GM18861 (cell line): ENCODE measurements around the gene GPR55.
"Not testable (repeated sequence)": the region's sequence is repeated elsewhere in the genome, so short reads cannot be mapped to it uniquely, and the experiment has no call there.

Source experiments
- ATAC-seq: cut with Tn5 transposase; IDR thresholded peaks from one replicate; pipeline ENCODE4 v1.9.1; 2021; ENCODE audit not compliant: unreplicated experiment

Gene GPR55

DNA sequence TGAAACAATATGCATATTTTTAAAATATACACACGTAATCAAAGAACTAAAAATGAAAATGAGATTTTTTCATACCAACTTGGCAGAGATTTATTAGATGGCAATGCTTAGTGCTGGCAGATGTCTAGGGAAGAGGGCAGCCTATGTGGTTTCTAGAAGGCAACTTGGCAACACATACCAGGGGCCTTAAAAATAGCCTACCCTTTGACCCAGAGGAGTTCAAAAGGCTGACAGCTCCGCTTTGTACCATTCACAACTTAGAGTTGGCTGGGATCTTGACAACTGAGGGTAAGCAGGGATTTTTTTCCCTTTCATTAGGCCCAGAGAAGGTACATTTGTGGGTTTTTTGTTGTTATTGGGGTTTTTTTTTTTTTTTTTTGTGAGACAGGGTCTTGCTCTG lies 26.4 kb upstream of the GPR55 start:
- no peak for ATAC-seq

DNA sequence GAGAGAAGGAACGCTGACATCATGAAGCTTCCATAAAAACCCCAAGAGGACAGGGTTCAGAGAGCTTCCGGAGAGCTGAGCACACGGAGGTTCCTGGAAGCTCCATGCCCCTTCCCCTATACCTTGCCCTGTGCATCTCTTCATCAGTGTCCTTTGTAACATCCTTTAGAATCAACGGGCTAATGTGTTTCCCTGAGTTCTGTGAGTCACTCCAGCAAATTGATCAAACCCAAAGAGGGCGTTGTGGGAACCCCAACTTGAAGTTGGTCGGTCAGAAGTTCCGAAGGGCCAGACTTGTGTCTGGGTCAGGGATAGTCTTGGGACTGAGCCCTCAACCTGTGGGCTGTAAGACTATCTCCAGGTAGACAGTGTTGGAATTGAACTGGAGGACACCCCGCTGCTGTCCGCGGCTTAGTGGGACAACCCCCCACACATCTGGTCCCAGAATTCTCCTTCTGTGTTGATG lies 25.9 kb upstream of the GPR55 start:
- ATAC-seq, result no peak

DNA sequence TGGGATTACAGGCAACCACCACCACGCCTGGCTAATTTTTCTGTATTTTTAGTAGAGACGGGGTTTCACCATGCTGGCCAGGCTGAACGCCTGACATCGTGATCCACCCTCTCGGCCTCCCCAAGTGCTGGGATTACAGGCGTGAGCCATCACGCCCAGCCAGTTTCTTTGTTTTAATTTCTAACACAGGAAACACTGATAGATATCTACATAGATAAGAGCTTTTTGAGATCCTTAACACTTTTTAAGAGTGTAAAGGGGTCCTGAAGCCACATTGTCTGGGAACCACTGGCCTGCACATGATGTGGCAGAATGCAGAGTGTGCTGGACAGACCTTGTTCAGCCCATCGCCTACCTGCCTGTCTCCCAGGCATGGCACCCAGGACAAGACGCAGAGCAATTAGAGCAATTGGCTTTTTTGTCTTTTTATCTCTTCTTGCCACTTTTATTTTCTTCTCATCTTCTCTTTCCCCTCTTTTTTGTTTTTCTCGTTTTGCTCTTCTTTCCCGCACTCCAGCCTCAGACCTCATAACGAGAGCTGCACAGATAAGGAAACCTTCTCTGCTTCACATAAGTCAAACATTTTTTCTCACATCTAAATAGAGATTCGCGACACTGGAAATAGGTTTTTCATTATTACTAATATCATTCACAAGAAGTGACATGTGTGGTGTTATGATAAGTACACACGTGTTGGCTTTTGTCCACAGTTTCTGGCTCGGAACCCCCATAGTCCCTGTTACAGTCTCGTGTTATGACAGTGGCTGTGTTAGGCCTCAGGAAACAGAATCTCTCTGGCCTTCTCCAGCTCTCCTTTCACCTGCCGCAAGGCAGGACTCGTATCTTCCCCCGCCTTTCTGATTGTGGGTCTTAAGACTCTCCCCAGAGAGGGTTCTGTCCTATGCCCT lies 25.2 kb upstream of the GPR55 start:
- peak; percentile 47 for ATAC-seq

- ATAC-seq, result no peak
Measured at GRCh38 chr2:230947908-230948365, 22.9 kb upstream of the GPR55 start.

- no peak for ATAC-seq
Measured at GRCh38 chr2:230947235-230947576, 22.2 kb upstream of the GPR55 start.

DNA sequence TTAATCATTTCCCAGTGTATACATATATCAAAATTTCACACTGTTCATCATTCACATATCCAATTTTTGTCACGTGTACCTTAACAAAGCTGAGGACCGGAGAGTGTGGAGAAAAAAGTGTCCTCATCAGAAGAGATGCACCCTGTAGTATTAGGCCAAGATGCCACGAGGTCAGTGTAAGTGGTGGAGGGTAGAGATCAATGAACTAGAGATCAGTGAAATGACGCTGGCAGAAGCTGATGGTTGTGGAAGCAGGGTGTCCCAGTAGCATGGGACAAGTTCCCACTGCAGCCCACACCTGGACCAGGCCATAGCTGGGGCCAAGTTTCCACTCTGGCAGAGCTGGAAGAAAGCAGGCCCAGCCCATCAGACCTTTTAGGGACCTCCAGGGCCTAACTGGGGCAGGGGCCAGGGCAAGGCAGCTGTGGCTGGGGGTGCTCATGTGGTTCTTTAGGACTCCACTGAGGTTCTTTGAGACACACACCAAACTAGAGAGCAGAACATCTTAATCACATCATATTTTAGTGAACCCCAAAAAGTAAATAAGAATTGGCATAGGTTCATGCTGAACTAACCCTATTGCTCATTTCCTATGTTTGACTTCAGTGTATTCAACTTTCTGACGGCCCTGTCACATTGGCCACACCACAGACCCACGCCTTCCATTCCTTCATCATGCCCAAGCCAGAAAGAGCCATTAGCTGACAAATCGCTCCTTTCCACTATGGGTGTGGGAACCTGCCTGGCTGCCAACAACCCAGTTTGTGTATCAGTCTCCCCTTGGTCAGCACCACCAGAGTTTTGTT lies 21.6 kb upstream of the GPR55 start:
- no peak for ATAC-seq

DNA sequence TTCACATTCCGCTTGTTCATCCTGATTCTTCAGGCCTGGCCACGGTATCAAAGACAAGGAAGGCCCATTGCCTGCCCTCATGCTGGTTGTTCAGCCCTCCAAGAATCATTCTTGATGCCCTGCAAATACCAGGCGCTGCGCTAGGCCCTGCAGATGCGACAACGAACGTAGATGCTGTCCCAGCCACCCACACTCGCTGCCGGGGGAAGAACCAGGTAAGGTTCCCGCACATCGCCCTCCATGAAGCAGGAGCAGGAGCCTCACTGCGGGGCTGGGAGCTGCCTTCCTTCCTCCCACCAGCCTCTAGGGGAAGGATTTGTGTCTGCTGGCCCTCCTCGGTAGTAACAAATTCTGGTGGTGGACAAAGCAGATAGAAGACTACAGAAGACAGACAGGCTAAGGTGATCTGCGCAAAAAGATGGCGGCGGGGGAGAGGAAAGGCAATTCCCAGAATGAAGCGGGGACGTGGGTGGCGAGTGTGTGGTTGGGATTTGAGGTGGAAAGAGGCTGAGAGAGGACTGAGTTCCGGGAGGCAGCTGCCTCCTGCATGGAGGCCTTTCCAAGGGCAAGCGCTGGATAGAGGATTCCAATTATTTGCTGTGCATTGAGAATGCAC lies 19.8 kb upstream of the GPR55 start:
- ATAC-seq, result no peak

DNA sequence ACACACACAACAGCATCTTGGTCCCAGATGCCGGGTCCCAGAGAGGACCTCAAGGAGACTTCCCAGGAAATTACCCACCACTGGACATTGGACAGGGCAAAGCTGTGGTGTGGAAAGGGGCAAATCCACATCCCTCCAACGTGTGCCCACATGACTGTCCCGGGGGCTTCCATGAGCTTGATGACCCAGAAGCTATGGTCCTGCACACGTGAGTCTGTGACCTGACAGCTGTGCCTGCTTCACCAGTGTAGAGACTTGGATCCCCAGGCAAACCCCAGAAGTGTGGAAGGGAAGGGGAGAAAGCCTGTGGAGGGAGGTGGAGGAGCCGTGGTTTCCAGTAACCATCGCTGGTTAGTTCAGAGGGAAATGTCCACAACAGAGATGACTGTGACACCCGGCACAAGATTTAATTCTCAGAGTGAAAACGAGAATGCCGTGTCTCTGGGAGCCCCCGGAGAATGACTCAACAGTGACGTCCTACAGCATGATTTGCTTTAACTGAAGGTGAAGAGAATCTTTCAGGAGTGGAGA lies 19.1 kb upstream of the GPR55 start:
- ATAC-seq, result peak; percentile 42

- ATAC-seq, result peak; percentile 50
Measured at GRCh38 chr2:230942920-230943896, 18.2 kb upstream of the GPR55 start.

- ATAC-seq, result no peak
Measured at GRCh38 chr2:230942371-230942770, 17.3 kb upstream of the GPR55 start.

GRCh38 chr2:230941202-230942180 lies 16.4 kb upstream of the GPR55 start:
- no peak for ATAC-seq

DNA sequence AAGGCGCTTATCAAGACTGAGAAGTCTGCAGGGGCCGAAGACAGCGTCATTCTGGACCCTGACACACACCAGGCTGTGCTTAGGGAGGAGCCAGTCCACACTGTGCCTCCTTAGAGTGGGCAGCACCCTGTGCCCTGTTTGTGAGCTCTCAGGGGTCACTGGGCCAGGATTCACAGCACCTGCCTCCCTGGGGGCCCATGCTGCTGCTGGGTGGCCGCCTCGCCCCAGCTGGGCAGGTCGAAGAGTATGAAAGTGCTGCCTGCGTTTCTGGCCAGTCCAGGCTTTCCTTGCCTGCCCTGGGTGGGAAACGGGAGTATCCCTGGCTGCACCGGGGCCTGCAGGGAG lies 15.4 kb upstream of the GPR55 start:
- no peak for ATAC-seq

- no peak for ATAC-seq
Measured at GRCh38 chr2:230939691-230940470, 14.8 kb upstream of the GPR55 start.

- no peak for ATAC-seq
Measured at GRCh38 chr2:230939066-230939591, 14.1 kb upstream of the GPR55 start.

GRCh38 chr2:230938516-230939065 lies 13.5 kb upstream of the GPR55 start:
- ATAC-seq, result no peak

DNA sequence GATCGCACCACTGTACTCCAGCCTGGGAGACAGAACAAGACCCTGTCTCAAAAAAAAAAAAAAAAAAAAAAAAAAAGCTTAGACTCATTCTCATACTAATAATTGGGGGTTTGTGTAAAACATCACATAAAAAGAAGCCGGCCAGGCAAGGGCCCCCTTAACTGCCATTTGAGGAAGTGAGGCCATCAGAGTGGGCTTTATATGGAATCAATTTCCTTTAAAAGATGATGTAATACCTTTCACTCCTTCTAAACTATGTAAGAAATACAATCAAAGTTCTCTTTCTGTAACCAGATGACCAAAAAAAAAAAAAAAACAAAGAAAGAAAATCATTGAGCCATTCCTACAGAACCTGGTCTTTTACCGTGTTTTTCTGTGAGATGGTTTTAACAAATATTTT lies 13.1 kb upstream of the GPR55 start:
- ATAC-seq, result no peak

GRCh38 chr2:230937362-230937761 lies 12.3 kb upstream of the GPR55 start:
- no peak for ATAC-seq

DNA sequence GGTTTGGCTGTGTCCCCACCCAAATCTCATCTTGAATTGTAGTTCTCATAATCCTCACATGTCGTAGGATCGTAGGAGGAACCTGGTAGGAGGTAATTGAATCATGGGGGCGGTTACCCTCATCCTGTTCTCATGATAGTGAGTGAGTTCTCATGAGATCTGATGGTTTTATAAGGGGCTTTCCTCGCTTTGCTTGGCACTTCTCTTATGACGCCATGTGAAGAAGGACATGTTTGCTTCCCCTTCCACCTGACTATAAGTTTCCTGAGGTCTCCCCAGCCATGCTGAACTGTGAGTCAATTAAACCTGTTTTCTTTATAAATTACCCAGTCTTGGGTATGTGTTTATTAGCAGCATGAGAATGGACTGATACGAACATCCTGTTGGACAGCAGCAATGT lies 11.2 kb upstream of the GPR55 start:
- ATAC-seq, result not testable (repeated sequence)
